Suprapubic skin (tissue), 4 donors: ENCODE data around the gene GNAT1. TPM values are rescaled to one million over a fixed set of nuclear protein-coding genes. Genes with fewer than 3 reads are reported as not detected.
A peak's percentile ranks its signal among the peaks of the same experiment; 100 is the strongest.

Source experiments
- DNase-seq, 2 donors: peaks; one replicate each; pipeline ENCODE4 v3.0.0-alpha.2; 2019; ENCODE audit warnings: low spot score in 2 of 2
- H3K27ac ChIP-seq: fragments of 200-600 bp; sonication (generic); one replicate; pipeline ENCODE4 v1.5.1; 2019
- H3K27me3 ChIP-seq: fragments of 200-600 bp; sonication (generic); one replicate; pipeline ENCODE4 v1.5.1; 2019
- H3K36me3 ChIP-seq: fragments of 200-600 bp; sonication (generic); one replicate; pipeline ENCODE4 v1.5.1; 2019
- H3K4me1 ChIP-seq: fragments of 200-600 bp; sonication (generic); one replicate; pipeline ENCODE4 v1.5.1; 2019
- H3K4me3 ChIP-seq: fragments of 200-600 bp; sonication (generic); one replicate; pipeline ENCODE4 v1.5.1; 2019; ENCODE audit warnings: mild to moderate bottlenecking
- H3K9me3 ChIP-seq: fragments of 200-600 bp; sonication (generic); one replicate; pipeline ENCODE4 v1.5.1; 2019
- CTCF ChIP-seq, 2 donors: fragments of 200-600 bp in 1 of 2; fragments of 450-650 bp in 1 of 2; sonication (generic) in 1 of 2; IDR thresholded peaks; one replicate each; pipeline ENCODE4 v1.5.1; 2016 to 2019; ENCODE audit warnings: antibody characterized with exemption in 2 of 2, mild to moderate bottlenecking in 1 of 2, moderate library complexity in 1 of 2
- EP300 ChIP-seq: sonication (generic); formaldehyde crosslinking; IDR thresholded peaks from one replicate; pipeline ENCODE4 v1.6.1; 2017; ENCODE audit warnings: antibody characterized with exemption
- POLR2A ChIP-seq, 2 donors: fragments of 450-650 bp; IDR thresholded peaks; one replicate each; pipeline ENCODE4 v1.6.1; 2017; ENCODE audit warnings: antibody characterized with exemption in 2 of 2, mild to moderate bottlenecking in 2 of 2, moderate library complexity in 2 of 2
- POLR2AphosphoS5 ChIP-seq, 3 donors: sonication (generic); formaldehyde crosslinking; IDR thresholded peaks; one replicate each; pipeline ENCODE4 v1.6.1; 2017; ENCODE audit warnings: antibody characterized with exemption in 3 of 3
- WGBS: methylation state at CpG from one replicate; pipeline ENCODE4 v1.1.5; 2018; 5-methylcytosine and 5-hydroxymethylcytosine counted together
- total RNA-seq, 4 donors: library from RNA; depleted of rRNA; stranded (reverse); fragments of >200 nt; gene quantifications; one replicate each; pipeline ENCODE4 v1.1.0, GENCODE V29; 2016

GNAT1 gene
- total RNA-seq, 4 donors from 2014 or later: 0.64 TPM; not detected in 3

- Histone ChIP-seq H3K27me3 (peaks cover 7% of the 10 kb centered on the region), H3K9me3 (no peaks in the 10 kb centered on the region), H3K4me3 (peak overlapping the region; percentile 64), H3K4me1 (peaks cover 87% of the 10 kb centered on the region), H3K36me3 (no peaks in the 10 kb centered on the region), H3K27ac (peak overlapping the region; percentile 90)
- no peak for TF ChIP-seq POLR2A (IDR thresholded peaks at IDR 0.05)
- no peak for TF ChIP-seq EP300
- TF ChIP-seq POLR2AphosphoS5 (IDR thresholded peaks at IDR 0.05): no peak
- TF ChIP-seq CTCF (IDR thresholded peaks at IDR 0.05): no peak
- DNase-seq: no peak
- WGBS: 0% methylated on average over 1 of the region's 37 CpGs
Observed at GRCh38 chr3:50155491-50155878, 35.9 kb upstream of the GNAT1 start.

GRCh38 chr3:50155891-50156290, 35.5 kb upstream of the GNAT1 start:
- Histone ChIP-seq H3K9me3 (no peaks in the 10 kb centered on the region), H3K4me1 (peaks cover 87% of the 10 kb centered on the region), H3K27me3 (peaks cover 7% of the 10 kb centered on the region), H3K4me3 (peak overlapping the region; percentile 64), H3K27ac (peak overlapping the region; percentile 90), H3K36me3 (no peaks in the 10 kb centered on the region)
- WGBS: 12% methylated on average over 13 of the region's 13 CpGs
- no peak for DNase-seq
- no peak for TF ChIP-seq EP300
- TF ChIP-seq POLR2A (IDR thresholded peaks at IDR 0.05): no peak
- TF ChIP-seq POLR2AphosphoS5 (IDR thresholded peaks at IDR 0.05): no peak
- TF ChIP-seq CTCF (IDR thresholded peaks at IDR 0.05): no peak

GRCh38 chr3:50156549-50157493, 34.6 kb upstream of the GNAT1 start:
- H3K4me1 ChIP-seq: peaks cover 87% of the 10 kb centered on the region
- H3K27me3 ChIP-seq: peaks cover 7% of the 10 kb centered on the region
- no peak for DNase-seq
- H3K36me3 ChIP-seq: no peaks in the 10 kb centered on the region
- no peaks in the 10 kb centered on the region for H3K9me3 ChIP-seq
- peak overlapping the region; percentile 64 for H3K4me3 ChIP-seq
- 20% methylated on average over 16 of the region's 20 CpGs for WGBS
- TF ChIP-seq POLR2AphosphoS5 (IDR thresholded peaks at IDR 0.05) (no peak), CTCF (IDR thresholded peaks at IDR 0.05) (no peak), POLR2A (IDR thresholded peaks at IDR 0.05) (no peak), EP300 (no peak)
- H3K27ac ChIP-seq: peak overlapping the region; percentile 90

- TF ChIP-seq POLR2A (IDR thresholded peaks at IDR 0.05): no peak
- TF ChIP-seq POLR2AphosphoS5 (IDR thresholded peaks at IDR 0.05): peak in 1 of 3 donors; percentile 33
- TF ChIP-seq EP300: no peak
- no peak for TF ChIP-seq CTCF (IDR thresholded peaks at IDR 0.05)
- no peaks in the 10 kb centered on the region for H3K36me3 ChIP-seq
- no peaks in the 10 kb centered on the region for H3K9me3 ChIP-seq
- peaks cover 7% of the 10 kb centered on the region for H3K27me3 ChIP-seq
- WGBS: 42% methylated on average over 8 of the region's 12 CpGs
- no peak for DNase-seq
- H3K27ac ChIP-seq: peak overlapping the region; percentile 90
- peaks cover 87% of the 10 kb centered on the region for H3K4me1 ChIP-seq
- H3K4me3 ChIP-seq: peak overlapping the region; percentile 64
Observed at GRCh38 chr3:50157827-50158529, 33.4 kb upstream of the GNAT1 start.
